Coronary artery (tissue), 2 donors: ENCODE results near the gene CYP27B1.
"Not testable (repeated sequence)": the region's sequence is repeated elsewhere in the genome, so short reads cannot be mapped to it uniquely, and the experiment has no call there.

Experiments
- DNase-seq: peaks from one replicate; pipeline ENCODE4 v3.0.0-alpha.2; 2017; ENCODE audit warnings: low spot score
- H3K27ac ChIP-seq, 2 donors: fragments of 200-600 bp; sonication (generic); one replicate each; pipeline ENCODE4 v1.5.1; 2016 to 2019
- H3K4me3 ChIP-seq: fragments of 200-600 bp; sonication (generic); 2 replicates; pipeline ENCODE4 v1.5.1; 2016; ENCODE audit warnings: mild to moderate bottlenecking, moderate library complexity
- TF ChIP-seq, protein P1 (sequence below): fragments of 200-600 bp; sonication (generic); IDR thresholded peaks from one replicate; pipeline ENCODE4 v1.5.1; 2019; ENCODE audit warnings: antibody characterized with exemption

The CYP27B1 gene

GRCh38 chr12:57717846-57718640 lies 48.8 kb downstream of the CYP27B1 start:
- no peak overlapping the region for H3K27ac ChIP-seq

DNA sequence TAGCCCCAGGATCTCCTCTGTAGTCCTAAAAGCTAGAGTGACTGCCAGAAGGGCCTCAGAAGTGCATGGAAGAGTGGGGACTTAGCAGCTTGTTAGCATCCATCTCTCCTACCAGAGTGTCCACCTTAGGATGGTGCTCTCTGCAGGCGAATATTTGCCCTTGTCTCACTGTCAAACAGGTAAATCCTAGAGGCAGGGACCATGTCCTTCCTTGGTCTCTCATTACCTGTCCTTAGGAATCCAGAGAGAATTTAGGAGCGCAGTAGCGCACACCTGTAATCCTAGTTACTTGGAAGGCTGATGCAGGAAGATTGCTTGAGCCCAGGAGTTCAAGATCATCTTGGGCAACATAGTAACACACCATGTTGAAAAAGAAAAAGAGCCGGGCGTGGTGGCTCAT lies 49.7 kb downstream of the CYP27B1 start:
- Histone ChIP-seq H3K27ac (no peak overlapping the region), H3K4me3 (no peak overlapping the region)
- TF ChIP-seq, protein P1, sequence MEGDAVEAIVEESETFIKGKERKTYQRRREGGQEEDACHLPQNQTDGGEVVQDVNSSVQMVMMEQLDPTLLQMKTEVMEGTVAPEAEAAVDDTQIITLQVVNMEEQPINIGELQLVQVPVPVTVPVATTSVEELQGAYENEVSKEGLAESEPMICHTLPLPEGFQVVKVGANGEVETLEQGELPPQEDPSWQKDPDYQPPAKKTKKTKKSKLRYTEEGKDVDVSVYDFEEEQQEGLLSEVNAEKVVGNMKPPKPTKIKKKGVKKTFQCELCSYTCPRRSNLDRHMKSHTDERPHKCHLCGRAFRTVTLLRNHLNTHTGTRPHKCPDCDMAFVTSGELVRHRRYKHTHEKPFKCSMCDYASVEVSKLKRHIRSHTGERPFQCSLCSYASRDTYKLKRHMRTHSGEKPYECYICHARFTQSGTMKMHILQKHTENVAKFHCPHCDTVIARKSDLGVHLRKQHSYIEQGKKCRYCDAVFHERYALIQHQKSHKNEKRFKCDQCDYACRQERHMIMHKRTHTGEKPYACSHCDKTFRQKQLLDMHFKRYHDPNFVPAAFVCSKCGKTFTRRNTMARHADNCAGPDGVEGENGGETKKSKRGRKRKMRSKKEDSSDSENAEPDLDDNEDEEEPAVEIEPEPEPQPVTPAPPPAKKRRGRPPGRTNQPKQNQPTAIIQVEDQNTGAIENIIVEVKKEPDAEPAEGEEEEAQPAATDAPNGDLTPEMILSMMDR: no peak
- DNase-seq: no peak

More at GRCh38 chr12:57717846-57718640, 48.8 kb downstream of the CYP27B1 start:
- DNase-seq: no peak
- TF ChIP-seq, protein P1: no peak
- H3K4me3 ChIP-seq: no peak overlapping the region

DNA sequence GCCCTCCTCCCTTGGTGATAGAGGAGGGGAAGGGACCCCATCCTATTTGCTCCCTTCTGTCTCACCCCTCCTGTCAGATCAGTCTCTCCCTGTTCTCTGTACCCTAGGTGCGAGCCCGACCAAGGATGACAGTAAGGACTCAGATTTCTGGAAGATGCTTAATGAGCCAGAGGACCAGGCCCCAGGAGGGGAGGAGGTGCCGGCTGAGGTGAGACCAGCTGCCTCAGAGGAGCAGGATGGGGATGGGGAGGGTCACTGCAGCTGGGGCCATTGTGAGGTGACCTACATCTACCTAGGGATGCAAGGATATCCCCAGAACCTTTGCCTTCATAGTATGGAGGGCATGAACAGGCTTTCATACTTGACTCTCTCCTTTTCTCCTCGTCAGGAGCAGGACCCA lies 50.6 kb downstream of the CYP27B1 start:
- no peak for DNase-seq
- H3K27ac ChIP-seq: no peak overlapping the region
- no peak overlapping the region for H3K4me3 ChIP-seq
- TF ChIP-seq, protein P1: no peak

- H3K4me3 ChIP-seq: no peak overlapping the region
- DNase-seq: no peak
- TF ChIP-seq, protein P1: no peak
- no peak overlapping the region for H3K27ac ChIP-seq
These were observed 51.1 kb downstream of the CYP27B1 start for GRCh38 chr12:57715786-57716185.

- not testable (repeated sequence) for DNase-seq, H3K4me3 ChIP-seq, H3K27ac ChIP-seq
These were observed 51.7 kb downstream of the CYP27B1 start for GRCh38 chr12:57715036-57715748.

DNA sequence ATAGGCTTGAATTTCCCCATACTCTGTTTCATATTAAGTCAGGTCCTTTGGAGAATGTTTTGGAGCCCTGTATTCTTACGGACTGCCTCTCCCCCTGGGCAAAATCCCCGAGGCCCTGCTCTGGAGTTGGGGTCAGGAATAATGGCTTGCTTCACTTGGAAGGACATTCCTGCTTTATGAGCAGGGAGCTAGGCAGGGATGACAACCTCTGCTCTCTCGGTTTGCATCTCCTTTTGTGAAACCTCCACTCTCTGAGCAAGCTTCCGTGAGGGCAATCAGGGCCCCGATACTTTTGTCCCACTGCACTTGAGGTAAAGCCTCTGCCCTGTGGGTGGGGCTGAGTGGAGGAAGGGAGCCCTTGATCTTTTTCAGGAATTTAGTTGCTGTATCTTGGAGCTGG lies 53.7 kb downstream of the CYP27B1 start:
- no peak overlapping the region for H3K27ac ChIP-seq
- TF ChIP-seq, protein P1: no peak
- DNase-seq: no peak
- H3K4me3 ChIP-seq: no peak overlapping the region

DNA sequence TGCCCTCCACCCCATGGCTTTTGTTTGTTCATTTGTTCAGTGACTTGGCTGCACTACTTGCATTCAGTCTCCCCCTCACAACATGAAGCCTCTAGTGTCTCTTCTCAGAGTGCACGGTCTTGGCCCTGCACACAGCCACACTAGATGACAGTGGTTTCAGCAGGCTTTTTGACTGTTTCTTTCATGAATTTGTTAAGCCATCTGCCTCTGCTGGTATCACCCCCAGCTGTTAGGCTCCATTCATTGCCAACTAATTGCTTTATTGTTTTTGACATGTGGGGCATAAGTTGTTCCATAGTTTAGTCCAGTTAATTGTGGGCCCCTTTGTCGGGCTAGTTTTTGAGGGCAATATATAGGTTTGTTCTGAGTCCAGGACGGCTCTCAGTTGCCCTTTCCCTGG lies 54.2 kb downstream of the CYP27B1 start:
- TF ChIP-seq, protein P1: no peak
- DNase-seq: no peak
- no peak overlapping the region for H3K4me3 ChIP-seq
- H3K27ac ChIP-seq: no peak overlapping the region
